K562 (cell line): ENCODE results near the gene TUBA1B. TPM values are rescaled to one million over a fixed set of nuclear protein-coding genes. Genes with fewer than 3 reads are reported as not detected.

Experiments used
- ADNP ChIP-seq: fragments of 200-800 bp; sonication (Bioruptor generic); IDR thresholded peaks from 2 replicates; pipeline ENCODE4 v1.6.1; 2016; ENCODE audit warnings: missing genetic modification characterization, missing compliant biosample characterization
- FOS ChIP-seq: IDR thresholded peaks from 3 replicates; pipeline ENCODE4 v1.6.1; 2011; ENCODE audit not compliant: insufficient read length; ENCODE audit errors: extremely low read depth
- GATA2 ChIP-seq: sonication (generic); formaldehyde crosslinking; IDR thresholded peaks from 2 replicates; pipeline ENCODE4 v1.4.0; 2020; ENCODE audit warnings: mild to moderate bottlenecking, missing genetic modification reagents
- MYNN ChIP-seq, 2 experiments: sonication (generic); formaldehyde crosslinking in 1 of 2; IDR thresholded peaks; 2 replicates each; pipeline versions ENCODE4 v1.5.0 to v1.6.1; 2016 to 2020; ENCODE audit warnings: antibody characterized with exemption in 1 of 2, missing genetic modification reagents in 1 of 2
- PRMT5 ChIP-seq: sonication (generic); formaldehyde crosslinking; IDR thresholded peaks from 2 replicates; pipeline ENCODE4 v1.5.0; 2020; ENCODE audit warnings: missing genetic modification reagents
- SIRT6 ChIP-seq: IDR thresholded peaks from one replicate; pipeline ENCODE4 v1.6.1; 2012; ENCODE audit warnings: low read depth, mild to moderate bottlenecking, control low read depth, inconsistent platforms, low read length, moderate library complexity
- SLC30A9 ChIP-seq: fragments of 250-450 bp; sonication (Bioruptor Pico); IDR thresholded peaks from 2 replicates; pipeline ENCODE4 v1.8.0; 2022; ENCODE audit warnings: mild to moderate bottlenecking, moderate library complexity
- SREBF1 ChIP-seq: fragments of 150-350 bp; IDR thresholded peaks from 2 replicates; pipeline ENCODE4 v1.6.1; 2014; ENCODE audit warnings: antibody characterized with exemption, low read depth, low read length, borderline replicate concordance
- TAL1 ChIP-seq: fragments of 450-650 bp; IDR thresholded peaks from 2 replicates; pipeline ENCODE4 v1.6.1; 2016; ENCODE audit warnings: mild to moderate bottlenecking
- XRCC5 ChIP-seq: fragments of 200-400 bp; formaldehyde crosslinking; IDR thresholded peaks from 2 replicates; pipeline ENCODE4 v1.6.1; 2017; ENCODE audit warnings: low read depth, mild to moderate bottlenecking, low read length
- ZFPM2 ChIP-seq: fragments of 250-450 bp; sonication (Bioruptor Pico); IDR thresholded peaks from 2 replicates; pipeline ENCODE4 v1.5.1; 2022; ENCODE audit warnings: mild to moderate bottlenecking
- ZNF133 ChIP-seq: fragments of 250-450 bp; sonication (Bioruptor Pico); IDR thresholded peaks from 2 replicates; pipeline ENCODE4 v1.4.0; 2020; ENCODE audit warnings: mild to moderate bottlenecking
- ZNF561 ChIP-seq: fragments of 450-650 bp; formaldehyde crosslinking; conservative IDR thresholded peaks from 2 replicates; pipeline ENCODE4 v1.4.0; 2020; ENCODE audit warnings: mild to moderate bottlenecking, moderate library complexity
- ZNF696 ChIP-seq: fragments of 250-450 bp; sonication (Bioruptor Pico); conservative IDR thresholded peaks from 2 replicates; pipeline ENCODE4 v1.4.0; 2020; ENCODE audit warnings: mild to moderate bottlenecking, moderate library complexity
- ZNF780A ChIP-seq: fragments of 250-450 bp; sonication (Bioruptor Pico); IDR thresholded peaks from 2 replicates; pipeline ENCODE4 v1.5.0; 2021; ENCODE audit warnings: mild to moderate bottlenecking
- polyA plus RNA-seq, 8 experiments: library from polyadenylated mRNA; depleted of rRNA in 4 of 8; stranded (reverse) in 5 of 8; unstranded in 3 of 8; fragments of >200 nt; fragmentation: Nextera tagmentation in 2 of 8; fragmentation: Illumina TruSeq in 1 of 8; extraction: Ambion mirVana in 2 of 8; extraction: Trizol in 1 of 8; gene quantifications; 2 replicates each; pipeline versions ENCODE4 v1.2.1 to v1.2.3, GENCODE V29; 2011 to 2014; ENCODE audit warnings: inconsistent platforms in 1 of 8, missing spikeins in 1 of 8
- total RNA-seq, 7 experiments: library from RNA; depleted of rRNA in 6 of 7; stranded (reverse); fragments of >200 nt in 6 of 7; fragmentation: Illumina TruSeq in 2 of 7; extraction: Trizol in 2 of 7; gene quantifications; 2 replicates each; pipeline versions ENCODE4 v1.2.1 to v1.2.3, GENCODE V29; 2011 to 2021; ENCODE audit warnings: low replicate concordance in 1 of 7
- TF ChIP-seq, protein P1 (sequence below), 3 experiments: fragments of 200-800 bp in 1 of 3; sonication (Bioruptor generic) in 1 of 3; sonication (generic) in 1 of 3; formaldehyde crosslinking in 1 of 3; IDR thresholded peaks; 2 replicates each; pipeline versions ENCODE4 v1.6.1 to v1.8.0; 2016 to 2022; ENCODE audit warnings: mild to moderate bottlenecking in 2 of 3, missing compliant biosample characterization in 2 of 3, missing genetic modification characterization in 2 of 3, missing genetic modification reagents in 1 of 3
- TF ChIP-seq, protein P2 (sequence below): fragments of 250-450 bp; sonication (Bioruptor Pico); IDR thresholded peaks from 2 replicates; pipeline ENCODE4 v1.8.0; 2021; ENCODE audit warnings: moderate library complexity, mild to moderate bottlenecking, inconsistent platforms
- TF ChIP-seq, protein P3 (sequence below): fragments of 450-650 bp; IDR thresholded peaks from 2 replicates; pipeline ENCODE4 v1.6.1; 2016; ENCODE audit warnings: antibody characterized with exemption
- TF ChIP-seq, protein P4 (sequence below): sonication (generic); formaldehyde crosslinking; IDR thresholded peaks from 2 replicates; pipeline ENCODE4 v1.8.1; 2023; ENCODE audit warnings: mild to moderate bottlenecking, missing genetic modification reagents
- TF ChIP-seq, protein P5 (sequence below): IDR thresholded peaks from 3 replicates; pipeline ENCODE4 v1.6.1; 2011; ENCODE audit warnings: borderline replicate concordance, mild to moderate bottlenecking, moderate library complexity; ENCODE audit not compliant: insufficient read length; ENCODE audit errors: extremely low read depth

Gene TUBA1B
- total and polyA plus RNA-seq, 9 of the 15 experiments (the other 6 are each of a cell fraction or from before 2014, with no cell fraction given): 2,189 to 4,624 (median 2,628) TPM

DNA sequence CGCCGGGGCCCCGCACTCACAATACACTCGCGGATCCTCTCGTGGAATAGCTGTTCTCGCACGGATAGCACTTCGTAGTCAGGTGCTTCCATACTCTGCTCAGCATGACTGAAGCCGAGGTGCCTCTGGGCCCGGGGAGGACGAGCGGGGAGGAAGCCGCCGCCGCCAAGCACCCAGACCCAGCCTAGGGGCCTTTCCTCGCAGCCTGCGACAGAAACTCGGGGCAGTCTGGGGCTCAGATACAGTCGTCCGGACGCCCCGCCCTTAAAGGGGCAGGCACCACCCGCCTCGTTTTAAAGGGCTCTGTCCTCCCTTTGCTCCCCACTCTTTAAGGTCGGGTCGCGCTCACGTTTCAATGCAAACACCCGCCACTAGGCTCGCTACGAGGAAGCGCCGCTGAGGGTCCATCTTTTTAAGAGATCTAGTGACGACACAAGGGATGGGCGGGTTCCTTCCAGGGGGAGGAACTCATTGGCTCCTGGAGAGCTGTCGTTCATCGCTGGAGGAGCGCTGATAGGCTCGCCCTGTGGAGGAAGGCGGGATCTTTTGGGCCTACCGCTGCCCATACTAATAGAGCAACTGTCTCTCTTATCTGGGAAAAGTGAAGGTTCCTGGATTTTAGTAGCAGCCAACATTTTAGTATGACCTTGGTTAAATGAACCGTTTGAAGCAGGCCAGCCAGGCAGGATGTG is 20.6 kb downstream of the TUBA1B start, which contains the start of gene LMBR1L (continued):
- no peak for TF ChIP-seq MYNN (IDR thresholded peaks at IDR 0.05)
- no peak for TF ChIP-seq MYNN (CRISPR knock-in tag; IDR thresholded peaks at IDR 0.05)
- TF ChIP-seq, protein P1, sequence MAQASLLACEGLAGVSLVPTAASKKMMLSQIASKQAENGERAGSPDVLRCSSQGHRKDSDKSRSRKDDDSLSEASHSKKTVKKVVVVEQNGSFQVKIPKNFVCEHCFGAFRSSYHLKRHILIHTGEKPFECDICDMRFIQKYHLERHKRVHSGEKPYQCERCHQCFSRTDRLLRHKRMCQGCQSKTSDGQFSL (CRISPR knock-in tag; IDR thresholded peaks at IDR 0.05): no peak
- TF ChIP-seq, protein P1 (tag; IDR thresholded peaks at IDR 0.05): no peak
- 0 out of 2 replicates have a peak, but pooled peaks have one; percentile 66 for TF ChIP-seq XRCC5
- TF ChIP-seq FOS: peak; percentile 93
- TF ChIP-seq, protein P2, sequence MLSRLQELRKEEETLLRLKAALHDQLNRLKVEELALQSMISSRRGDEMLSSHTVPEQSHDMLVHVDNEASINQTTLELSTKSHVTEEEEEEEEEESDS (CRISPR knock-in tag): no peak
- TF ChIP-seq SIRT6: no peak
- TF ChIP-seq TAL1: no peak
- TF ChIP-seq PRMT5 (CRISPR knock-in tag): no peak
- TF ChIP-seq ZNF696 (CRISPR knock-in tag): no peak
- TF ChIP-seq, protein P3, sequence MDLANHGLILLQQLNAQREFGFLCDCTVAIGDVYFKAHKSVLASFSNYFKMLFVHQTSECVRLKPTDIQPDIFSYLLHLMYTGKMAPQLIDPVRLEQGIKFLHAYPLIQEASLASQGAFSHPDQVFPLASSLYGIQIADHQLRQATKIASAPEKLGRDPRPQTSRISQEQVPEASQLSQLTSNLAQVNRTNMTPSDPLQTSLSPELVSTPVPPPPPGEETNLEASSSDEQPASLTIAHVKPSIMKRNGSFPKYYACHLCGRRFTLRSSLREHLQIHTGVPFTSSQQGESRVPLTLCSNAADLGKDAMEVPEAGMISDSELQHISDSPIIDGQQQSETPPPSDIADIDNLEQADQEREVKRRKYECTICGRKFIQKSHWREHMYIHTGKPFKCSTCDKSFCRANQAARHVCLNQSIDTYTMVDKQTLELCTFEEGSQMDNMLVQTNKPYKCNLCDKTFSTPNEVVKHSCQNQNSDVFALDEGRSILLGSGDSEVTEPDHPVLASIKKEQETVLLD: no peak
- TF ChIP-seq SREBF1: no peak
- TF ChIP-seq ZNF133: no peak
- TF ChIP-seq GATA2 (CRISPR knock-in tag): peak; percentile 4; the same call in 1 of the 2 replicates
- TF ChIP-seq, protein P4, sequence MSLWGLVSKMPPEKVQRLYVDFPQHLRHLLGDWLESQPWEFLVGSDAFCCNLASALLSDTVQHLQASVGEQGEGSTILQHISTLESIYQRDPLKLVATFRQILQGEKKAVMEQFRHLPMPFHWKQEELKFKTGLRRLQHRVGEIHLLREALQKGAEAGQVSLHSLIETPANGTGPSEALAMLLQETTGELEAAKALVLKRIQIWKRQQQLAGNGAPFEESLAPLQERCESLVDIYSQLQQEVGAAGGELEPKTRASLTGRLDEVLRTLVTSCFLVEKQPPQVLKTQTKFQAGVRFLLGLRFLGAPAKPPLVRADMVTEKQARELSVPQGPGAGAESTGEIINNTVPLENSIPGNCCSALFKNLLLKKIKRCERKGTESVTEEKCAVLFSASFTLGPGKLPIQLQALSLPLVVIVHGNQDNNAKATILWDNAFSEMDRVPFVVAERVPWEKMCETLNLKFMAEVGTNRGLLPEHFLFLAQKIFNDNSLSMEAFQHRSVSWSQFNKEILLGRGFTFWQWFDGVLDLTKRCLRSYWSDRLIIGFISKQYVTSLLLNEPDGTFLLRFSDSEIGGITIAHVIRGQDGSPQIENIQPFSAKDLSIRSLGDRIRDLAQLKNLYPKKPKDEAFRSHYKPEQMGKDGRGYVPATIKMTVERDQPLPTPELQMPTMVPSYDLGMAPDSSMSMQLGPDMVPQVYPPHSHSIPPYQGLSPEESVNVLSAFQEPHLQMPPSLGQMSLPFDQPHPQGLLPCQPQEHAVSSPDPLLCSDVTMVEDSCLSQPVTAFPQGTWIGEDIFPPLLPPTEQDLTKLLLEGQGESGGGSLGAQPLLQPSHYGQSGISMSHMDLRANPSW (CRISPR knock-in tag): no peak
- no peak for TF ChIP-seq SLC30A9 (CRISPR knock-in tag)
- TF ChIP-seq, protein P5, sequence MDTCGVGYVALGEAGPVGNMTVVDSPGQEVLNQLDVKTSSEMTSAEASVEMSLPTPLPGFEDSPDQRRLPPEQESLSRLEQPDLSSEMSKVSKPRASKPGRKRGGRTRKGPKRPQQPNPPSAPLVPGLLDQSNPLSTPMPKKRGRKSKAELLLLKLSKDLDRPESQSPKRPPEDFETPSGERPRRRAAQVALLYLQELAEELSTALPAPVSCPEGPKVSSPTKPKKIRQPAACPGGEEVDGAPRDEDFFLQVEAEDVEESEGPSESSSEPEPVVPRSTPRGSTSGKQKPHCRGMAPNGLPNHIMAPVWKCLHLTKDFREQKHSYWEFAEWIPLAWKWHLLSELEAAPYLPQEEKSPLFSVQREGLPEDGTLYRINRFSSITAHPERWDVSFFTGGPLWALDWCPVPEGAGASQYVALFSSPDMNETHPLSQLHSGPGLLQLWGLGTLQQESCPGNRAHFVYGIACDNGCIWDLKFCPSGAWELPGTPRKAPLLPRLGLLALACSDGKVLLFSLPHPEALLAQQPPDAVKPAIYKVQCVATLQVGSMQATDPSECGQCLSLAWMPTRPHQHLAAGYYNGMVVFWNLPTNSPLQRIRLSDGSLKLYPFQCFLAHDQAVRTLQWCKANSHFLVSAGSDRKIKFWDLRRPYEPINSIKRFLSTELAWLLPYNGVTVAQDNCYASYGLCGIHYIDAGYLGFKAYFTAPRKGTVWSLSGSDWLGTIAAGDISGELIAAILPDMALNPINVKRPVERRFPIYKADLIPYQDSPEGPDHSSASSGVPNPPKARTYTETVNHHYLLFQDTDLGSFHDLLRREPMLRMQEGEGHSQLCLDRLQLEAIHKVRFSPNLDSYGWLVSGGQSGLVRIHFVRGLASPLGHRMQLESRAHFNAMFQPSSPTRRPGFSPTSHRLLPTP: no peak
- TF ChIP-seq ZFPM2 (CRISPR knock-in tag): no peak
- no peak for TF ChIP-seq ZNF561 (CRISPR knock-in tag)
- no peak for TF ChIP-seq ZNF780A
- no peak for TF ChIP-seq ADNP (tag)
